Hematopoietic multipotent progenitor cell (in vitro differentiated cells): ENCODE data around the gene MYL6. TPM values are rescaled to one million over a fixed set of nuclear protein-coding genes. Genes with fewer than 3 reads are reported as not detected.

Experiments
- total RNA-seq: library from RNA; depleted of rRNA; stranded (reverse); fragments of >200 nt; gene quantifications from one replicate; pipeline ENCODE4 v1.2.3, GENCODE V29; 2012

The MYL6 gene
- total RNA-seq, 1 donor: 563 TPM

Other genes starting within 250 kb of the MYL6 start
- gene PYM1, start 230.5 kb upstream of the MYL6 start, total RNA-seq: 18.0 TPM
- gene DGKA, start 227.2 kb upstream of the MYL6 start, total RNA-seq: 53.6 TPM
- 1.3 TPM for gene PMEL, start 192.3 kb upstream of the MYL6 start, total RNA-seq
- 27.2 TPM for gene CDK2, start 191.5 kb upstream of the MYL6 start, total RNA-seq
- gene RAB5B, start 184.3 kb upstream of the MYL6 start, total RNA-seq: 39.9 TPM
- gene SUOX, start 161.1 kb upstream of the MYL6 start, total RNA-seq: 47.1 TPM
- 5.4 TPM for gene IKZF4, start 137.3 kb upstream of the MYL6 start, total RNA-seq
- 168 TPM for gene RPS26, start 116.4 kb upstream of the MYL6 start, total RNA-seq
- gene ERBB3, start 78.2 kb upstream of the MYL6 start, total RNA-seq: 0.27 TPM
- gene PA2G4, start 53.8 kb upstream of the MYL6 start, total RNA-seq: 113 TPM
- 3,883 TPM for gene RPL41, start 41.7 kb upstream of the MYL6 start, total RNA-seq
- 10.2 TPM for gene ZC3H10, start 40.1 kb upstream of the MYL6 start, total RNA-seq
- gene ESYT1, start 30.1 kb upstream of the MYL6 start, total RNA-seq: 254 TPM
- gene MYL6B, start 5.8 kb upstream of the MYL6 start, total RNA-seq: 47.1 TPM
- gene SMARCC2, start 31.1 kb downstream of the MYL6 start, total RNA-seq: 72.4 TPM
- gene RNF41, start 63.6 kb downstream of the MYL6 start, total RNA-seq: 205 TPM
- 21.0 TPM for gene NABP2, start 66.0 kb downstream of the MYL6 start, total RNA-seq
- 0.54 TPM for gene SLC39A5, start 71.7 kb downstream of the MYL6 start, total RNA-seq
- gene ANKRD52, start 100.0 kb downstream of the MYL6 start, total RNA-seq: 22.9 TPM
- 17.2 TPM for gene COQ10A, start 108.6 kb downstream of the MYL6 start, total RNA-seq
- gene CS, start 142.0 kb downstream of the MYL6 start, total RNA-seq: 106 TPM
- 48.2 TPM for gene CNPY2, start 157.6 kb downstream of the MYL6 start, total RNA-seq
- 61.1 TPM for gene PAN2, start 175.6 kb downstream of the MYL6 start, total RNA-seq
- 0.81 TPM for gene IL23A, start 180.5 kb downstream of the MYL6 start, total RNA-seq
- gene STAT2, start 201.7 kb downstream of the MYL6 start, total RNA-seq: 146 TPM
- gene APOF, start 204.5 kb downstream of the MYL6 start, total RNA-seq: not detected